CD1c-positive myeloid dendritic cell (primary cell): ENCODE data around the gene ATXN7L1.
A peak's percentile ranks its signal among the peaks of the same experiment; 100 is the strongest.
"Not testable (repeated sequence)": the region's sequence is repeated elsewhere in the genome, so short reads cannot be mapped to it uniquely, and the experiment has no call there.

Source experiments
- DNase-seq: peaks from one replicate; pipeline ENCODE4 v3.0.0-alpha.2; 2016; ENCODE audit errors: extremely low spot score

ATXN7L1 gene

GRCh38 chr7:105802604-105803428, 73.6 kb downstream of the ATXN7L1 start:
- DNase-seq, result no peak

GRCh38 chr7:105800849-105801534, 75.4 kb downstream of the ATXN7L1 start:
- DNase-seq, result no peak

- DNase-seq, result no peak
These were observed 76.0 kb downstream of the ATXN7L1 start for GRCh38 chr7:105800442-105800841.

- DNase-seq, result no peak
These were observed 76.7 kb downstream of the ATXN7L1 start for GRCh38 chr7:105799677-105800076.

- no peak for DNase-seq
These were observed 77.4 kb downstream of the ATXN7L1 start for GRCh38 chr7:105799006-105799405.

GRCh38 chr7:105797652-105798051, 78.7 kb downstream of the ATXN7L1 start:
- DNase-seq, result no peak

- no peak for DNase-seq
These were observed 80.0 kb downstream of the ATXN7L1 start for GRCh38 chr7:105796365-105796764.

GRCh38 chr7:105794741-105795729, 81.4 kb downstream of the ATXN7L1 start:
- DNase-seq, result no peak

- no peak for DNase-seq
These were observed 83.7 kb downstream of the ATXN7L1 start for GRCh38 chr7:105792488-105793370.

GRCh38 chr7:105791926-105792325, 84.5 kb downstream of the ATXN7L1 start:
- no peak for DNase-seq

GRCh38 chr7:105790996-105791395, 85.4 kb downstream of the ATXN7L1 start:
- no peak for DNase-seq

- DNase-seq, result not testable (repeated sequence)
These were observed 85.9 kb downstream of the ATXN7L1 start for GRCh38 chr7:105790452-105790851.

GRCh38 chr7:105788816-105789349, 87.5 kb downstream of the ATXN7L1 start:
- no peak for DNase-seq

- no peak for DNase-seq
These were observed 88.0 kb downstream of the ATXN7L1 start for GRCh38 chr7:105788356-105788755.

GRCh38 chr7:105787793-105788192, 88.6 kb downstream of the ATXN7L1 start:
- DNase-seq, result no peak

- DNase-seq, result no peak
These were observed 89.6 kb downstream of the ATXN7L1 start for GRCh38 chr7:105786520-105787470.

- DNase-seq, result peak; percentile 61
These were observed 93.9 kb downstream of the ATXN7L1 start for GRCh38 chr7:105782391-105783042.

- DNase-seq, result no peak
These were observed 96.3 kb downstream of the ATXN7L1 start for GRCh38 chr7:105779856-105780780.
